NCI-H345 treated with DMSO at 0.1 percent for 48 hours (cell line): Measurements from ENCODE around the gene ARHGAP35.
"Not testable (repeated sequence)": the region's sequence is repeated elsewhere in the genome, so short reads cannot be mapped to it uniquely, and the experiment has no call there.

Experiments used
- DNase-seq: peaks from one replicate; lab custom pipeline; 2025; ENCODE audit not compliant: unreplicated experiment; lab: John Stamatoyannopoulos, UW

The ARHGAP35 gene

DNA sequence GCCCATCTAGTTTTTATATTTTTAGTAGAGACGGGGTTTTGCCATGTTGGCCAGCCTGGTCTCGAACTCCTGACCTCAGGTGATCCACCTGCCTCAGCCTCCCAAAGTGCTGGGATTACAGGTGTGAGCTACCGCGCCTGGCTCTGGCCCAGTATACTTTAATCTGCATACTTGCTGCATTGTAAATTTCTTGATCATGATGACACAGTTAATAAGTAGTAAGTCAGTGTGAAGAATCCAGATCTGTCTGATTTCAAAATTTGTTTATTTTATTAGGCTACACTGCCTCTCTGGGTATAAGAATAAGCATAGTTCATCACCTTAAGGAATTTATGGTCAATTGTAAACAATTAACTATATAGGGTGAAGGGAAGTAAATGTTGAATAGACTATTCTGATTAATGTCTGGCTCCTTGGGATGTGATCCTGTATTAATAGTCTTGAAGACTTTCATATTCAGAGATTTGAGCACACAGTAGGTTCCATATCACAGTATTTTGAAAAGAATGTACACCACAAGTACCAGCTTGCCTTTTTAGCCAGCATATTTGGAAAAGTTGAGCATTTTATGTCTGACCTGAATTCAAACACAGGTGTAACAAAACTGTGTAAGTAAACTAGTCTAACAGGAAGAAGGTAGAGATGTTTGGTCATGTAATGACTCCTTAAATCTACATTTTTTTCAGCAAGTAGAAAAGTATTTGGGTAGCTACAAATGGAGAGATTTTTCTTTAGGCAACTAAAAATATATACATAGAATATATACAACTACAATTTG, 7.4 kb downstream of the ARHGAP35 start:
- DNase-seq = no peak

GRCh38 chr19:46871173-46871572, 10.4 kb downstream of the ARHGAP35 start:
- not testable (repeated sequence) for DNase-seq

DNA sequence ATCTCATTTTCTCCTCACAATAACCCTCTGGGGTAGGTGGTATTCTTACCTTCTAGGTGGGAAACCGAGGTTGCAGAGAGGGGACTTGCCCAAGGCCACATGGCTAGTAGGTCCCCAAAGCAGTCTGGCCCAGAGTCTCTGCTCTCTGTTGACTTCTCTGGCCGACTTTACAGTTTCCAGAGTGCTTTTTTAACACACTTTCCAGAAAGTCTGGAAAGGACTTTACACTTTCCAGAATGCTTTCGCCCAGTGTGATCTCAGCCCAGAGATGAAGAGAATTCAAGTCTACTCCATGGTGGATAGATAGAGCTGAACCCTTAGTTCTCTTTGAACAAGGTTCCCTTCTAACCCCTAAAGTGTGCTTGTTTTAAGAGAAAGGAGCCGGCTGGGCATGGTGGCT, 12.2 kb downstream of the ARHGAP35 start:
- DNase-seq = no peak

DNA sequence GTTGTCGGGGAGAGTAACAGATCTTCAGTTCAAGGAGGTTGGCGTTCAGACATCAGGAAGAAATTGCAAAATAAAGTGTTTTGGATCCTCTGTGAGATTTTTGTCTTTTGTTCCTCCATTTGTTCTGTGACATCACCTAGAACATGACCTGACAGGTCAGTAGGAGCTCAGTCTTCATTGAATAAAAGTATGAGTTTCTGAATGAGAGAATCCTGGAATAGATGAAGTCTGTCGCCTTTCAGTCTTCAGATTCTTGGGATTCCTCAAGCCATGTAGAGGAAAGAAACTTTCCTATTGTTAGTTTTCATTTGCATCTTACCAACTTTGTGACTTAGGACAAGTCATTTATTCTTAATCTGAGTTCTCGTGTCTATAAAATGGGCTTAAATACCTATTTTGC, 14.4 kb downstream of the ARHGAP35 start:
- no peak for DNase-seq

GRCh38 chr19:46875657-46876056, 14.9 kb downstream of the ARHGAP35 start:
- no peak for DNase-seq

DNA sequence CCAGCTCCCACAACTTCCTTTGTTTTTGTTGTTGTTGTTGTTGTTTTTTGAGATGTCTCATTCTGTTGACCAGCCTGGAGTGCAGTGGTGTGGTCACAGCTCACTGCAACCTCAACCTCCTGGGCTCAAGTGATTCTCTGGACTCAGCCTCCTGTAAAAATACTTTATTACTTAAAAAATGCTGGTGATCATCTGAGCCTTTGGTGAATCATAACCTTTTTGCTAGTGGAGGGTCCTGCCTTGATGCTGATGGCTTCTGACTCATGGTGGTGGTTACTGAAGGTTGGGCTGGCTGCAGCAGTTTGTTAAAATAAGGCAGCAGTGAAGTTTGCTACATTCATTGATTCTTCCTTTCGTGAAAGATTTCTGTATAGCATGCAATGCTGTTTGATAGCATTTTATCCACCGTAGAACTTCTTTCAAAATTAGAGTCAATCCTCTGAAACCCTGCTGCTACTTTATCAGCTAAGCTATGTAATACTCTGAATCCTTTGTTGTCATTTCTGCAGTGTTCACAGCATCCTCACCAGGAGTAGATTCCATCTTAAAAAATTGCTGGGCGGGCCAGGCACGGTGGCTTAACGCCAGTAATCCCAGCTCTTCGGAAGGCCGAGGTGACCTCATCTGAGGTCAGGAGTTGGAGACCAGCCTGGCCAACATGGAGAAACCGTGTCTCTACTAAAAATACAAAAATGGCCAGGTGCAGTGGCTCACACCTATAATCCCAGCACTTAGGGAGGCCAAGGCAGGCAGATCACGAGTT, 18.0 kb downstream of the ARHGAP35 start:
- DNase-seq = no peak

GRCh38 chr19:46880431-46880830, 19.6 kb downstream of the ARHGAP35 start:
- DNase-seq = no peak

- DNase-seq = no peak
Observed at GRCh38 chr19:46881092-46881491, 20.3 kb downstream of the ARHGAP35 start.

DNA sequence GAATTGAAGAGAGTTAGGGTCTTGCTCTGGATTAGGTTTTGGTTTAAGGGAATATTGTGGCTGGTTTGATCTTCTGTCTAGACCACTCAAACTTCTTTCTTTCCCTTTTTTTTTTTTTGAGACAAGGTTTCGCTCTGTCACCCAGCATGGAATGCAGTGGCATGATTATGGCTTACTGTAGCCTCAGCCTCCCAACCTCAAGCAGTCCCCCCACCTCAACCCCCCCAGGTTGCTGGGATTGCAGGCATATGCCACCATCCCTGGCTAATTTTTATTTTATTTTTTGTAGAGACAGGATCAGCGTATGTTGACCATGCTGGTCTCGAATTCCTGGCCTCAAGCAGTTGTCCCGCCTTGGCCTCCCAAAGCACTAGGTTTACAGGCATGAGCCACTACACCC, 21.2 kb downstream of the ARHGAP35 start:
- DNase-seq = no peak

DNA sequence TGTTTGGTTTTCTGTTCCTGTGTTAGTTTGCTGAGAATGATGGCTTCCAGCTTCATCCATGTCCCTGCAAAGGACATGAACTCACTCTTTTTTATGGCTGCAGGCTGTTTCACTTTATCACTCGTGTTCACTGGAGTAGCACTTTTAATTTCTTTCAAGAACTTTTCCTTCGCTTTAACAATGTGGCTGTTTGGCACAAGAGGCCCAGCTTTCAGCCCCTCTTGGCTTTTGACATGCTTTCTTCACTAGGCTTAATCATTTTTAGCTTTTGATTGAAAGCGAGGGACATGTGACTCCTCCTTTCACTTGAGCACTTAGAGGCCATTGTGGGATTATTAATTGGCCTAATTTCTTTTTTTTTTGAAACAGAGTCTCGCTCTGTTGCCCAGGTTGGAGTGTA, 22.0 kb downstream of the ARHGAP35 start:
- DNase-seq = not testable (repeated sequence)

- no peak for DNase-seq
Observed at GRCh38 chr19:46885411-46885810, 24.6 kb downstream of the ARHGAP35 start.

- DNase-seq = no peak
Observed at GRCh38 chr19:46886546-46887239, 25.9 kb downstream of the ARHGAP35 start.

DNA sequence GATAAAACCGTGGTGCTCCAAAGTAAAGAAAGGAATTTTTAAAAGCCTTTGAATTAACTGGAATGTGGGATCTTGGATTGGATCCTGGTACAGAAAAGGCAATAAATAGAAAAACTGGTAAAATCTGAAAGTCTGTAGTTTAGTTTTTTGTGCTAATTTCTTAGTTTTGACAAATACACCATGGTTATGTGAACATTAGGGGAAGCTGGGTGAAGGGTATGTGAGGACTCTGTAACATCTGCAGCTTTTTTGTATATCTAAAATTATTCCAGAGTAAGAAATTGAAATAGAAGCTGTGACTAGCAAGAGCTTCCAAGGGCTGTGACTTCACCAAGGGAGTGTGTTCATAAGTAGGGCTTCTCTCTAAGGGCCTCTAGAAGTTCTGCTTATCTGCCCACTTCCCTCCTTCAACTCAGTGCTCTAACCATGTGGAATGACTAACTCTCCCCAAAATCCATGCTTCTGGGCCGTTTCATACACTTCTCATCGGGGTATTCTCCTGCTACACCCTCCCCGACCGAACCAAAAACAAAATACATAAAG, 26.5 kb downstream of the ARHGAP35 start:
- DNase-seq = no peak

GRCh38 chr19:46890423-46891170, 29.8 kb downstream of the ARHGAP35 start:
- DNase-seq = no peak

GRCh38 chr19:46892252-46893179, 31.7 kb downstream of the ARHGAP35 start:
- no peak for DNase-seq

DNA sequence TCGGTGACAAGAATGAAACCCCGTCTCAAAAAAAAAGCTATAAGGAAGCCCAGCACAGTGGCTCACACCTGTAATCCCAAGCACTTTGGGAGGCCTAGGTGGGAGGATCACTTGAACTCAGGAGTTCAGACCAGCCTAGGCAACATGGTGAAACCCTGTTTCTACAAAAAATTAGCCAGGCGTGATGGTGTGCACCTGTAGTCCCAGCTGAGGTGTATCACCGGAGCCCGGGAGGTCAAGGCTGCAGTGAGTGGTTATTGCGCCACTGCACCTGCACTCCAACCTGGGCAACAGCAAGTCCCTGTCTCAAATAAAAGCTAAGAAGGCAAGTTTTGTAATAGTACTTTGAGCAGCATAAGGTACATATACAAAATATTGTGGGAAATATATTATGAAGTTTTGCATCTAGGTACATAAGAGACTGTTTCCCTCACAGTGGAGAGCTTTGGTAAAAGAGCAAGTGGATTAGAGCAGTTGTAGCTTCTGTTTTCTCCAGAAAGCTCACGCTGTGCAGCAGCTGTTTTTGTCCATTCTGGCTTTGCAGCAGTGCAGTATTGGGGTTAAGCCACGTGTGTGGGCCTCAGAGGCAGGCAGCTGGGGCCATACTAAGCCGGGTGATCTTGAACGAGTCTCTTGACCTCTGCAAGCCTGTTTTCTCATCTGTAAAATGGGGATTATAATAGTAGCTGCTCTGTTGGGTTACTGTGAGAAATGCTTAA, 35.4 kb downstream of the ARHGAP35 start:
- no peak for DNase-seq

DNA sequence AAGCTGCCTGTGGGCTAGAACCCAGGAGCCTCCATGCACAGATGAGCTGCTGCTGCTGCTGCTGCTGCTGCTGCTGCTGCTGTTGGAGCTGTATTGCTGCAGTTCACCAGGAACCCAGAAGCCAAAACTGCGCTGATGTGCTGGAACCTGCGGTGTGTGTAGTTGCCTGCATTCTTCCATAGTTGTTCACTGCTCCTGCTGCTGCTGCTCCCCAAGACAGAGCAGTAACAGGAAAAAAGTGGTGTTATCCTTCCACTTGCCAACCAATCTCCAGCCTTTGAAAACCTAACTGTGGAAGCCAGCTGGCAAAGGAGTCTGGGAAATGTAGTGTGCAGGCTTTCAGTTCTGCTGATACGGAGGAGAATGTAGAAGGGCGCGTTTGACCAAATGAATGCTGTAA, 37.9 kb downstream of the ARHGAP35 start:
- no peak for DNase-seq

DNA sequence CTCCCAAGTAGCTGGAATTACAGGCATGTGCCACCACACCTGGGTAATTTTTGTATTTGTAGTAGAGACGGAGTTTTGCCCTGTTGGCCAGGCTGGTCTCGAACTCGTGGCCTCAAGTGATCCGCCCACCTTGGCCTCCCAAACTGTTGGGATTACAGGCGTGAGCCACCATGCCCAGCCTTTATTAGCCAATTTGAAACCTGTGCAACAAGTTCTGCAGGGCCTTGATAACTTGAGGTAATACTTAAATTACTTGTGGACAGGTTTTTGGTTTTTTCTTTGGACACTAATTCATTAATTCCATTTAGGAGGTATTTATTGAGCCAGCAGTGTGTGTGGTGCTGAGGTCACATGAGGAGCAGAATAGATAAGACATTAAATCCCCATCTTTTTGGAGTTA, 39.5 kb downstream of the ARHGAP35 start:
- DNase-seq = no peak
